Right renal cortex interstitium (tissue), 3 donors: ENCODE results near the gene SHANK3. TPM values are rescaled to one million over a fixed set of nuclear protein-coding genes. Genes with fewer than 3 reads are reported as not detected.
"Not testable (repeated sequence)": the region's sequence is repeated elsewhere in the genome, so short reads cannot be mapped to it uniquely, and the experiment has no call there.

Experiments used
- DNase-seq, 3 donors: peaks; one replicate each; pipeline ENCODE4 v3.0.0-alpha.2; 2013; ENCODE audit warnings: low read depth in 3 of 3, low spot score in 2 of 3
- polyA plus RNA-seq, 3 donors: library from polyadenylated mRNA; unstranded; fragments of 120-200 nt; gene quantifications; one replicate each; pipeline ENCODE4 v1.2.1, GENCODE V29; 2013; ENCODE audit not compliant: insufficient read length in 3 of 3

Gene SHANK3
- polyA plus RNA-seq, 3 donors: 9.1 to 13.2 (median 12.5) TPM

DNA sequence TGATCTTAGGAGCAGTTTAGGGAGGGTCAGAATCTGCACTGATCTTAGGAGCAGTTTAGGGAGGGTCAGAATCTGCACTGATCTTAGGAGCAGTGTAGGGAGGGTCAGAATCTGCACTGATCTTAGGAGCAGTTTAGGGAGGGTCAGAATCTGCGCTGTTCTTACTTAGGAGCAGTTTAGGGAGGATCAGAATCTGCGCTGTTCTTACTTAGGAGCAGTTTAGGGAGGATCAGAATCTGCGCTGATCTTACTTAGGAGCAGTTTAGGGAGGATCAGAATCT lies 28.9 kb upstream of the SHANK3 start:
- not testable (repeated sequence) for DNase-seq

- no peak for DNase-seq
These were observed 19.4 kb upstream of the SHANK3 start for GRCh38 chr22:50653256-50653655.

- DNase-seq: not testable (repeated sequence)
These were observed 18.0 kb upstream of the SHANK3 start for GRCh38 chr22:50654664-50655063.

GRCh38 chr22:50656122-50657070 lies 16.2 kb upstream of the SHANK3 start:
- DNase-seq: no peak

DNA sequence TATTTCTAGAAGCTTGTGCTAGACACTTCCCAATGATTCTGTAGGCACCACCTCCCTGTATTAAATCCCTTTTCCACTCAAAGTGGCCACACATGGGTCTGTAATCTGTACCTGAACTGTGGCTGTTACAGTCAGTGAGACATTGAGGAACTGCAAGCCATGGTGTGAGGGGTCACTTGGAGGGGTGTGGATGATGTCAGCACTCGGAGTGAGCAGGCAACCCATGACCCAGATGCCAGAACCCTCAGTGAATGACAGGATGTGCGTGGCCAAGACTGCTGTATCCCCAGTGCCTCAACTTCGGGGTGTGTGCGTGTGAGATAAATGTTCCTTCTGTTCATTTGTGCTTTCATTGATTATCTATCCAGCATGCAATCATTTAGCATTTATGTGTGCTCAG lies 14.7 kb upstream of the SHANK3 start:
- no peak for DNase-seq

DNA sequence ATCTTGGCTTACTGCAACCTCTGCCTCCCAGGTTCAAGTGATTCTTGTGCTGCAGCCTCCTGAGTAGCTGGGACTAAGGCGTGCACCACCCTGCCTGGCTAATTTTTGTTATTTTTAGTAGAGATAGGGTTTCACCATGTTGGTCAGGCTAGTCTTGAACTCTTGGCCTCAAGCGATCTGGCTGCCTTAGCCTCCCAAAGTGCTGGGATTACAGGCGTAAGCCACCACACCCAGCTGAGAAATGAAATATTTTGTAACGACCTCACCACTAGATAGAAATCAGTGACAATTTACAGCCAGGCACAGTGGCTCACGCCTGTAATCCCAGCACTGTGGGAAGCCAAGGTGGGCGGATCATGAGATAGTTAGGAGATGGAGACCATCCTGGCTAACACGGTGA lies 12.9 kb upstream of the SHANK3 start:
- DNase-seq: not testable (repeated sequence)

- DNase-seq: no peak
These were observed 12.3 kb upstream of the SHANK3 start for GRCh38 chr22:50660306-50660705.

GRCh38 chr22:50665212-50665611 lies 7.4 kb upstream of the SHANK3 start:
- DNase-seq: no peak

- no peak for DNase-seq
These were observed 6.9 kb upstream of the SHANK3 start for GRCh38 chr22:50665738-50666137.

- no peak for DNase-seq
These were observed 2.1 kb upstream of the SHANK3 start for GRCh38 chr22:50670513-50670912.

- DNase-seq: no peak
These were observed 1.6 kb upstream of the SHANK3 start for GRCh38 chr22:50670914-50671538.

DNA sequence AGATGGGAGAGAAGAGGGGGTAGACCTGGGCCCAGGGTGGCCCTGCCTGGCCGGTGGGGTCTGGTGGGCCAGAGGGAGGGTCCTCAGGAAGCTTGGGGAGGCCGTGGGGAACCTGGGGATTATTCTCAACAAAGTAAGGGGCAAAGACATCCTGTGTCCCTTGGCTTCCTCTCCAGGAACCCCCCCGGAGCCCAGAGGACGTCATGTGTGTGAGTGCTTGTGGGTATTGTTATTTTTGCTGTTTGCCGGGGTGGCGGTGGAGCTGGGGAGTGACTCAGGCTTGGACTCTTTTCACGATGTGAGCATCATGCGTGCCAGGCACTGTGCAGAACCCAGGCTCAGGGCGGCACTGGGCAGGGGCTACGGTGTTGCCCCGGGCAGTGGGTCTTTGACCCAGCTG lies 982 bp upstream of the SHANK3 start:
- DNase-seq: no peak

- no peak for DNase-seq
These were observed 582 bp upstream of the SHANK3 start for GRCh38 chr22:50672041-50672440.

DNA sequence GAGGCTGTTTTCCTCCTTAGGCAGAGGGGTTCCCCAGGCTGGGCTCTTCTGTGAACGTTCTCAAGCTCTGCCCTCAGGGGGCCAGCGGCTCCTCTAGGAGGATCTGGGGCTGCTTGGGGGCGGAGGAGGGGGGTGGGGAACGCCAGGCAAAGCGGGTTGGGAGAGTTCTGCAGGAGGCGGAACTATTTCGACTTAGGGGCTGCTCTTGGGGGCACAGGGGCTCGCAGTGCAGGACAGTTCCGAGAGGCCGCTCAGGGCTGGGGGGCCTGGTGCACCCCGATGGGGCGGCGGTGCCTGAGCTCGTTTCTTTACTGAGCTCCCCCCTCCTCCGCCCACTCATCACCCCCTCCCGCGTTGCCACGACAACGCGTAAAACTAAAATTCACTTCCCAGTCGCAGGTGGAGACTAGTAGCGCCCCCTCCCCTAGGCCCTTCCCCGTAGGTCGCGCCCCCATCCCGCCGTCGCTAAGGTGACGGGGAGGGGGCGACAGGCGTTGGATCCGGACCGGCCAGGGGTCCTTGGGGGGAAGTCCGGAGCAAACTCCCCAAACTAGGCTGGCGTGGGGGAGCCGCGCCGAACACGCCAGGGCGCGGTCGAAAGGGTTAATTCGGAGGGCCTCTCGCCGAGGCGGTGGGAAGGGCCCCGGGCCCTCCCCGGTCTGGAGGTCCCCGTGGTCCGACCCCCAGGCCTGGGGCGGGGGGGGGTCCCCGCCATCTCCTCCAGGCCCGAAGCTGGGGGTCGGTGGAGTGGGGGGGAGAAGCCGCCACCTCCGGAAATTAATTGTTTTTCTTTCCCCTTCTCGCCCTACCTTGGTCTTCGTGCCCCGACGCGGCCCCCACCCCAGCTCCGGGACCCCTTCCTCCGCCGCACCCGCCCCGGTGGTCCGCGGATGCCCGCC lies 857 bp downstream of the SHANK3 start:
- DNase-seq: no peak

DNA sequence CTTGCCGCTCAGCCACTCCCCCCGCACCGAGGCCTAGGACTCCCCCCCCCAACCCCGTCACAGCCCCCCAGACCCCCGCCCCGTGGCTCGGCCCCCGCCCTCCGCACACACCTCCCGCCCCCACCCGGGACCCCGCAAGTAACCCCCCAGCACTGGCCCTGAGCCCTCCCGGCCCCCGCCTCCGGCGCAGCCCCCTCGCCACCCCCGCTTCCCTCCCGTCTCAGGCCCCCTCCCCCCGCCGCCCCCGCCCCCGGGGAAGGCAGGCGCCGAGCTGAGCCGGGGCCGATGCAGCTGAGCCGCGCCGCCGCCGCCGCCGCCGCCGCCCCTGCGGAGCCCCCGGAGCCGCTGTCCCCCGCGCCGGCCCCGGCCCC lies 1.5 kb downstream of the SHANK3 start:
- no peak for DNase-seq

GRCh38 chr22:50674606-50675552 lies 2.3 kb downstream of the SHANK3 start:
- peak in 1 of 3 donors; percentile 50 for DNase-seq

- DNase-seq: no peak
These were observed 3.0 kb downstream of the SHANK3 start for GRCh38 chr22:50675553-50676179.

GRCh38 chr22:50676180-50676636 lies 3.6 kb downstream of the SHANK3 start:
- no peak for DNase-seq

GRCh38 chr22:50676661-50677492 lies 4.3 kb downstream of the SHANK3 start:
- DNase-seq: no peak
